CD14-positive monocyte (primary cell): Measurements from ENCODE around the gene RYR2. TPM values are rescaled to one million over a fixed set of nuclear protein-coding genes. Genes with fewer than 3 reads are reported as not detected.

Source experiments
- DNase-seq, 3 donors: peaks; one replicate each; pipeline ENCODE4 v3.0.0-alpha.2; 2011 to 2022
- H2AFZ ChIP-seq: 2 replicates; pipeline ENCODE4 v1.6.0; 2012; ENCODE audit warnings: mild to moderate bottlenecking, low read depth, low read length, inconsistent platforms; ENCODE audit not compliant: insufficient read depth, poor library complexity, severe bottlenecking
- H3K27ac ChIP-seq, 2 donors: 1 replicate in 1 of 2; 2 replicates in 1 of 2; pipeline ENCODE4 v1.5.1; 2012 to 2013; ENCODE audit warnings: low read length in 2 of 2, control low read depth in 1 of 2, inconsistent platforms in 1 of 2, low read depth in 1 of 2, mild to moderate bottlenecking in 1 of 2
- H3K27me3 ChIP-seq, 2 donors: one replicate each; pipeline versions ENCODE4 v1.6.0 to v1.6.1; 2011 to 2013; ENCODE audit warnings: low read length in 2 of 2; ENCODE audit not compliant: control insufficient read depth in 2 of 2, insufficient read depth in 2 of 2
- H3K36me3 ChIP-seq, 2 donors: replicated peaks in 1 of 2; 1 replicate in 1 of 2; 2 replicates in 1 of 2; pipeline versions ENCODE4 v1.5.1 to v1.6.1; 2012 to 2013; ENCODE audit warnings: low read length in 2 of 2, control low read depth in 1 of 2, inconsistent platforms in 1 of 2, mild to moderate bottlenecking in 1 of 2; ENCODE audit not compliant: insufficient read depth in 2 of 2, control insufficient read depth in 1 of 2
- H3K4me1 ChIP-seq, 2 donors: 1 replicate in 1 of 2; 2 replicates in 1 of 2; pipeline versions ENCODE4 v1.5.1 to v1.6.1; 2012 to 2013; ENCODE audit warnings: low read length in 2 of 2, control low read depth in 1 of 2, inconsistent platforms in 1 of 2, mild to moderate bottlenecking in 1 of 2, moderate library complexity in 1 of 2; ENCODE audit not compliant: insufficient read depth in 2 of 2, control insufficient read depth in 1 of 2
- H3K4me2 ChIP-seq: replicated peaks from 2 replicates; pipeline ENCODE3; 2012; ENCODE audit warnings: low read length, moderate library complexity, mild to moderate bottlenecking; ENCODE audit not compliant: poor library complexity, severe bottlenecking; ENCODE audit errors: extremely low read depth
- H3K4me3 ChIP-seq, 3 experiments: fragments of 200-600 bp in 1 of 3; sonication (generic) in 1 of 3; replicated peaks in 1 of 3; 1 replicate in 2 of 3; 2 replicates in 1 of 3; pipeline ENCODE4 v1.5.1; 2011 to 2013; ENCODE audit warnings: low read length in 3 of 3, mild to moderate bottlenecking in 3 of 3, control low read depth in 2 of 3, low read depth in 2 of 3, inconsistent platforms in 1 of 3, moderate library complexity in 1 of 3
- H3K79me2 ChIP-seq: 2 replicates; pipeline ENCODE4 v1.6.0; 2012; ENCODE audit warnings: mild to moderate bottlenecking, control low read depth, inconsistent platforms, low read length, moderate library complexity; ENCODE audit not compliant: insufficient read depth
- H3K9ac ChIP-seq: 2 replicates; pipeline ENCODE4 v1.6.0; 2017; ENCODE audit warnings: low read length, mild to moderate bottlenecking; ENCODE audit not compliant: insufficient read depth, poor library complexity, severe bottlenecking
- H3K9me3 ChIP-seq, 2 donors: replicated peaks in 1 of 2; 1 replicate in 1 of 2; 2 replicates in 1 of 2; pipeline versions ENCODE4 v1.5.1 to v1.6.1; 2012 to 2013; ENCODE audit warnings: low read length in 2 of 2, control low read depth in 1 of 2; ENCODE audit not compliant: control insufficient read depth in 1 of 2, insufficient read depth in 1 of 2
- H4K20me1 ChIP-seq: 2 replicates; pipeline ENCODE4 v1.6.0; 2012; ENCODE audit warnings: mild to moderate bottlenecking, low read length, control low read depth, moderate library complexity; ENCODE audit not compliant: insufficient read depth
- H3K27ac Mint-ChIP-seq, 7 donors: one replicate each; pipeline ENCODE4 v1.8.0; 2020; ENCODE audit warnings: mild to moderate bottlenecking in 7 of 7, mixed read lengths in 7 of 7, moderate library complexity in 6 of 7, inconsistent platforms in 2 of 7
- H3K27me3 Mint-ChIP-seq, 3 donors: one replicate each; pipeline ENCODE4 v1.8.0; 2021 to 2022; ENCODE audit warnings: low read depth in 3 of 3, mild to moderate bottlenecking in 3 of 3, mixed read lengths in 3 of 3, moderate library complexity in 3 of 3, inconsistent platforms in 1 of 3
- H3K36me3 Mint-ChIP-seq, 2 donors: one replicate each; pipeline ENCODE4 v1.8.0; 2020; ENCODE audit warnings: mixed read lengths in 2 of 2, inconsistent platforms in 1 of 2, mild to moderate bottlenecking in 1 of 2
- H3K4me1 Mint-ChIP-seq: one replicate; pipeline ENCODE4 v1.8.0; 2020; ENCODE audit warnings: mild to moderate bottlenecking, mixed read lengths
- H3K4me3 Mint-ChIP-seq, 2 donors: one replicate each; pipeline ENCODE4 v1.8.0; 2020; ENCODE audit warnings: mild to moderate bottlenecking in 2 of 2, mixed read lengths in 2 of 2, moderate library complexity in 1 of 2
- H3K9me3 Mint-ChIP-seq, 7 donors: one replicate each; pipeline ENCODE4 v1.8.0; 2020 to 2022; ENCODE audit warnings: mixed read lengths in 7 of 7, mild to moderate bottlenecking in 6 of 7, moderate library complexity in 6 of 7, inconsistent platforms in 2 of 7
- WGBS: methylation state at CpG from one replicate; pipeline ENCODE4 v1.1.5; 2013; ENCODE audit warnings: missing lambda C conversion rate; ENCODE audit not compliant: insufficient coverage; 5-methylcytosine and 5-hydroxymethylcytosine counted together
- intact Hi-C, 2 donors: fragments of 100-400 bp; cut with micrococcal nuclease; formaldehyde crosslinking; loops; one replicate each; pipeline versions ENCODE4 v1.15.0 to v1.15.1; 2023
- polyA plus RNA-seq, 3 donors: library from polyadenylated mRNA; depleted of rRNA in 1 of 3; unstranded in 2 of 3; stranded (reverse) in 1 of 3; fragments of 300-500 nt in 2 of 3; fragments of >200 nt in 1 of 3; fragmentation: Illumina TruSeq in 2 of 3; gene quantifications; 1 replicate in 2 of 3; 2 replicates in 1 of 3; pipeline ENCODE4 v1.2.3, GENCODE V29; 2012 to 2021
- TF ChIP-seq, protein P1 (sequence below): fragments of 200-600 bp; IDR thresholded peaks from one replicate; pipeline ENCODE4 v1.8.0; 2022; ENCODE audit warnings: antibody characterized with exemption, mild to moderate bottlenecking

Gene RYR2
- polyA plus RNA-seq, 3 donors, result not detected

DNA sequence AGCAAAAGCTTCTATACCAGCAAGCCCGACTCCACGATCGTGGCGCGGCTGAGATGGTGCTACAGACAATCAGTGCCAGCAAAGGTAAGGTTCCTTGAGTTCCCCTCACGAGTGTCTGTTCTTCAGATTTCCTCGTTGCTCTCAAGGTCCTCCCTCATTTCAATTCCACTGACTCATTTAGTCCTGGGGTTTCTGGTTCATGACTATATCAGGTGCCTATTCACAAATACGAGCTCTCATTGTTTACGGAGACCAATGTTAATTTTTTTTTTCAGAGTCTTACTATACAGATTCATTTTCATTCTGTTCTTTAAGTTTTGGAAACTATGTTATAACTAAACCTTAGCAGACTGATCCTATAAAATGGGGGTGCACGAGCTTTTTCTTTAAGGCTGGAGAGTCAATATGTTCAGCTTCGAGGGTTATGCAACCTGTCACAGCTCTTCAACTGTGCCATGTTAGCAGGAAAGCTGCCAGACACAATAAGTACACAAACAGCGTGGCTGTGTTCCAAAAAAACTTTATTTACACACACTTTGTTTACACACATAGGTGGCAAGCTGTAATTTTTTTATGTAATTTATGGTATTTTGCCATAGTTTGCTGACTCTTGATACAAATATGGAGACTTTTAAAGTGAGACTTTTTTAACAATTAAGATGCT is 714.5 kb downstream of the RYR2 start:
- H3K9me3 ChIP-seq, result peaks cover 0 to 6% of the 10 kb centered on the region in 2 donors
- Mint-ChIP-seq H3K9me3 (peaks cover 0 to 3% (median 0%) of the 10 kb centered on the region in 7 donors), H3K27me3 (no peaks in the 10 kb centered on the region), H3K27ac (no peak overlapping the region), H3K4me1 (no peaks in the 10 kb centered on the region), H3K4me3 (no peak overlapping the region), H3K36me3 (no peaks in the 10 kb centered on the region)
- no peaks in the 10 kb centered on the region for H4K20me1 ChIP-seq
- WGBS, result 93% methylated on average over 7 of the region's 12 CpGs
- no peaks in the 10 kb centered on the region for H3K36me3 ChIP-seq
- no peaks in the 10 kb centered on the region for H3K4me1 ChIP-seq
- TF ChIP-seq, protein P1, sequence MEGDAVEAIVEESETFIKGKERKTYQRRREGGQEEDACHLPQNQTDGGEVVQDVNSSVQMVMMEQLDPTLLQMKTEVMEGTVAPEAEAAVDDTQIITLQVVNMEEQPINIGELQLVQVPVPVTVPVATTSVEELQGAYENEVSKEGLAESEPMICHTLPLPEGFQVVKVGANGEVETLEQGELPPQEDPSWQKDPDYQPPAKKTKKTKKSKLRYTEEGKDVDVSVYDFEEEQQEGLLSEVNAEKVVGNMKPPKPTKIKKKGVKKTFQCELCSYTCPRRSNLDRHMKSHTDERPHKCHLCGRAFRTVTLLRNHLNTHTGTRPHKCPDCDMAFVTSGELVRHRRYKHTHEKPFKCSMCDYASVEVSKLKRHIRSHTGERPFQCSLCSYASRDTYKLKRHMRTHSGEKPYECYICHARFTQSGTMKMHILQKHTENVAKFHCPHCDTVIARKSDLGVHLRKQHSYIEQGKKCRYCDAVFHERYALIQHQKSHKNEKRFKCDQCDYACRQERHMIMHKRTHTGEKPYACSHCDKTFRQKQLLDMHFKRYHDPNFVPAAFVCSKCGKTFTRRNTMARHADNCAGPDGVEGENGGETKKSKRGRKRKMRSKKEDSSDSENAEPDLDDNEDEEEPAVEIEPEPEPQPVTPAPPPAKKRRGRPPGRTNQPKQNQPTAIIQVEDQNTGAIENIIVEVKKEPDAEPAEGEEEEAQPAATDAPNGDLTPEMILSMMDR, result no peak
- H2AFZ ChIP-seq, result no peak overlapping the region
- H3K4me2 ChIP-seq, result no peak overlapping the region
- no peak overlapping the region for H3K27ac ChIP-seq
- no peak for DNase-seq
- intact Hi-C loops, result no loop called here
- H3K9ac ChIP-seq, result no peak overlapping the region
- H3K27me3 ChIP-seq, result no peaks in the 10 kb centered on the region
- H3K79me2 ChIP-seq, result no peaks in the 10 kb centered on the region
- H3K4me3 ChIP-seq, result no peak overlapping the region

DNA sequence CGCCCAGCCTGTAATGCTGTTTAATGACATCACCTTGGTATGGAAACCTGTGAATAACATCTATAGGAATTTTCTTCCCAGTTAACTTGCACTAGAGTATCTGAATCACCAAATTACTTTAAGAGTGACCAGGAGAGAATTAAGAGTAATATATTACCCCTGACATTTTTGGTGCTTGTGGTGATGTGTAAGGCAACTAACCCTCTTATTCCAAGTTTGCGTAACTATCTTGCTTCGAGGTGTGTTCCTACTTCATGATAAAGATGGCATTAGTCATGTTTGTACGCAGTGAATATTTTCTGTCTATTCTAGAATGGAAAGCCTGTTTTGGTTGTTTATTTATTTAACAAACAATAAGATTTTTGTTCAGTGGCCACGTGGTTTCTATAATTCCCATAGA is 717.4 kb downstream of the RYR2 start:
- H3K9me3 Mint-ChIP-seq, result peaks cover 0 to 3% (median 0%) of the 10 kb centered on the region in 7 donors
- H3K79me2 ChIP-seq, result no peaks in the 10 kb centered on the region

More for the DNA sequence above, 717.4 kb downstream of the RYR2 start:
- H3K27ac Mint-ChIP-seq, result no peak overlapping the region
- Histone ChIP-seq H3K4me1 (no peaks in the 10 kb centered on the region), H3K27me3 (no peaks in the 10 kb centered on the region), H3K4me2 (no peak overlapping the region), H3K27ac (no peak overlapping the region), H2AFZ (no peak overlapping the region), H3K9me3 (peaks cover 0 to 2% of the 10 kb centered on the region in 2 donors), H3K36me3 (no peaks in the 10 kb centered on the region), H3K4me3 (no peak overlapping the region), H4K20me1 (no peaks in the 10 kb centered on the region), H3K9ac (no peak overlapping the region)
- H3K4me3 Mint-ChIP-seq, result no peak overlapping the region
- peaks cover 0 to 2% (median 0%) of the 10 kb centered on the region in 3 donors for H3K27me3 Mint-ChIP-seq
- no peak for DNase-seq
- no peaks in the 10 kb centered on the region for H3K36me3 Mint-ChIP-seq
- TF ChIP-seq, protein P1, result no peak
- intact Hi-C loops, result no loop called here
- no peaks in the 10 kb centered on the region for H3K4me1 Mint-ChIP-seq
- no CpG with 5 or more reads among the region's 5 CpGs for WGBS
